NCI-H2196 (cell line): ENCODE measurements around the gene BRD4.
"Not testable (repeated sequence)": the region's sequence is repeated elsewhere in the genome, so short reads cannot be mapped to it uniquely, and the experiment has no call there.

Experiments used
- DNase-seq: peaks from one replicate; lab custom pipeline; 2025; ENCODE audit not compliant: unreplicated experiment; lab: John Stamatoyannopoulos, UW

Gene BRD4

GRCh38 chr19:15332311-15332996 is at the start of gene BRD4:
BRD4 (minus strand) TSS chr19:15332539; CDS start chr19:15273099, 59,440 bp downstream.
- peak; percentile 74 for DNase-seq

DNA sequence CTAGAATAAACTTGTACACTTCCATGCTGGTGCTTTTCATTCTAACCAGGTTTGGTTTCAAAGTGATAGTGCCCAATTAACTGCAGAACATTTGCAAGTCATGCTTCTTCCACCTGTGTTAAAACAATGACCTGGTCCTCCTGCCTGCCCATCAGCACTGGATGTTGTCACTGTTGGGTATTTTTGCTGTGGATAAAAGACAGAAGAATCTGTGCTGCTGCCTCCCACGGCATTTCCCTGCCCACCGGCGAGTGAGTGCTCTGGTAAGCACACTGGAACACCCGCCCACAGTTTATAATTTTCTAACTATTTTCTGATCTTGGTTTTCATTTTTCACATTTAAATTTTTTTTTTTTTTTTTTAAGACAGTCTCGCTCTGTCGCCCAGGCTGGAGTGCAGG is 49.5 kb upstream of the BRD4 start:
- DNase-seq: no peak

- DNase-seq: no peak
Observed at GRCh38 chr19:15381429-15381828, 49.1 kb upstream of the BRD4 start.

- DNase-seq: peak; percentile 67
Observed at GRCh38 chr19:15379999-15380647, 47.8 kb upstream of the BRD4 start.

DNA sequence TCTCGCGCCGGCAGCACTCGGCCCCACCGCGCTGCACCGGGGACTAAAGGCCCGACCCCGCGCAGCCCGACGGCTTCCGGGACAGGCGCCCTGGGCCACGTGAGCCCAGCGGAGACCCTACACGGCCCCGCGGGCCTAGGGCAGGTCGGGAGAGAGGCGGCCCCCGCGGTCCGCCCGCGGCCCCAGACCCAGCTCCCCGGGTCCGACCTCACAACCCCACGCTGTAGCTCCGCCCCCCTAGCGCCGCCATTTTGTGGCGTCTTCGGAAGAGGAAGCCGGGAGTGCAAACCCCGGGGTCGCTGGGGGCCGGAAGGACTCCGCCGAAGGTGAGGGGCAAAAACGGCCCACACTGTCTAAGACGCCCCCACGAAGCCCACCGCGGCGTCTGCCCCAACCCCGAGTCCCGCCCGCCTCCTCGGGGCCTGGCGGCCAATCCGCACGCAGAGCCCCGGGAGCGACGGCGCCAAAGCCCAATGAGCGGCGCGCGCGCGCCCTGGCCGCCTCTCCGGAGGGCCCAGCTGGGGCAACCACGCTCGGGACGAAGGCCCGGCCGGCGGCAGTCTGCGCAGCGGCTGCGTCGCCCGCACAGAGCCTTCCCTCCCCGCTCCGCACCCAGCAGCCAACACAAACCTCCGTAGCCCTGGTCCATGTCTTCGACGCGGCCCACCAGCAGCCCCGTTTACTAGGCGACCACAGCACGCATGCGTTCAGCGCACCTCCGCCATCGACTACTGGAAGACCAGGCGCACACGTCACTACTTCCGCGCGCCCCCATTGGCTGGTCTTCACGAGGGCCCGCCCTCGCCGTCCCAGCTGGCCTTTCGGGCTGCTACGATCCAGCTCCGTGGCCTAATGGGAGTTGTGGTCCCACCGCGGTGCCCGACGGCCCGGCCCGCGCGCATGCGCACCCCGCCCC is 47.0 kb upstream of the BRD4 start, which contains the start of gene AKAP8:
Gene AKAP8 (minus strand): TSS at position 705 of the 916 bp plus-strand sequence. CDS start 56 bp downstream, at position 649.
- DNase-seq: peak; percentile 97

DNA sequence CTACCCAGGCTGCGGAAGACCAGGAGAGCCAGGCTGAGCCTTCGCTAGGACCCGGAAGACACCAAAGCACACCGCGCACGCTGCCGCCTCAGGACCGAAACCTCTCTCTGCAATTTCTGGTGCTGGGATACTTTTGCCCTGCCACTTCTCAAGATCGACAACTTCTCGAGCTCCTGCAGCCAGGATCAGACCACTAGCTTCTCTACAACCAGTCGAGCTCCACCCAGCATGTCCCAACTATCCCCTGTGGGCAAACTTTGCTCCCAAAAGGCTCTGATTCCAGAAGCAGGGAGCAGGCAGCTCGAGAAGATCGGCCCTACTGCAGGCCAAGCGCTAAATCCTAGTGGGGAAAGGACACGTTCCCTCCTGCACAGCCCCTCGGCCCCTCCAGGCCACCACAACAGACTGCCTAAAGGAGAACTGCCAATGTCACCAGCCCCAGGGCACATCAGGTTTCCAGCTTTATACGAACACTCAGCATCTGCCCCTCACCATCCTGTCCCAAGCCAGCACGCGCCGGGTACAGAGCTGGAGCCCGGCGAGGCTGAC is 46.3 kb upstream of the BRD4 start:
- DNase-seq: no peak

DNA sequence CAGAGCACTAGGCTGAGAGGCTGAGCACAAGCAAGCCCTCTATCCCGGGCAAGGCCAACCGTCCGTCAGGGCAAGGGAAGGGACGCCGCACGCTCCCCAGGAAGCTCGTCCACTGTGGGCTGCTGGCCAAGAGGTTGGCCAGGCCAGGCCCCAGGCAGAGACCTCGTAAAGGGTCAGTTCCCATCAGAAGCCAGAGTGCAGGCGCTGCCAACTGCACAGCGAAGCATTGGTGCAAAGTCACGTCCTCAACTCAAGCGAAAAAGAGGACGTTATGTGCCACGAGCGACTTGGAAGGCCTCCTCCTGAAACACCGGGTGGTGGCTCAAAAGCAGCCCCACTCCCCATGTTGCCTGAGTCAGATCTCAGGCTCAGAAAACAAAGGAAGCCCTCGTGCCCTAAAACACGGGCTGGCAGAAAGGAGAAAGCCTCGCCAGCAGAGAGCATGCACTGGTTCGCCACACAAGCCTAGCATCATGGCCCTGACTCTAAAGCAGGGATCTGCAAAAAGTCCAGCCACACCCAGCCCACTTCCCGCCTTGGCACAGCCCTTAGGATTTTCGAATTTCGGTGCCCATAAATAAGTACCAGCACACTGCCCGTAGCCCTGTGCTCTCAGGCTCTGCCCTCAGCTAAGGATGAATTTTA is 42.6 kb upstream of the BRD4 start:
- no peak for DNase-seq

- DNase-seq: no peak
Observed at GRCh38 chr19:15374105-15374651, 41.8 kb upstream of the BRD4 start.

DNA sequence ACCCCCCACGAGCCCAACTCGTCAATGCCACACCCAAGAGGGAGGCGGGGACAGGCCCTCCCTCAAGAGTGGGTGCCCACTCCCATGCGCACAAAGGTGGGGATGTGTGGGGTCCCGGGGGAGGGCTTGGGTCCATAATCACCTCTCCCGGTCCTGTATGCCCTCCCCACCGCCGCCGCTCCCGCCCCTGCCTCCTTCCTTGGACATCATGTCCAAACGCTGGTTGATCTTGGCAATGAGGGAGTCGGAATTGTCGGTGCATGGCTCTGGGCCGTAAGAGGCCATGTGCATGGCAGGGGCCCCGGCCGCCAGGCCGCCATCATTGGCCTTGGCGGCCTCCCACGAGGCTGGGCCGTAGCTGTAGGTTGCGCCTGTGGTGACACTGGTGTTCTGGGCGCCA is 41.3 kb upstream of the BRD4 start:
- DNase-seq: no peak

DNA sequence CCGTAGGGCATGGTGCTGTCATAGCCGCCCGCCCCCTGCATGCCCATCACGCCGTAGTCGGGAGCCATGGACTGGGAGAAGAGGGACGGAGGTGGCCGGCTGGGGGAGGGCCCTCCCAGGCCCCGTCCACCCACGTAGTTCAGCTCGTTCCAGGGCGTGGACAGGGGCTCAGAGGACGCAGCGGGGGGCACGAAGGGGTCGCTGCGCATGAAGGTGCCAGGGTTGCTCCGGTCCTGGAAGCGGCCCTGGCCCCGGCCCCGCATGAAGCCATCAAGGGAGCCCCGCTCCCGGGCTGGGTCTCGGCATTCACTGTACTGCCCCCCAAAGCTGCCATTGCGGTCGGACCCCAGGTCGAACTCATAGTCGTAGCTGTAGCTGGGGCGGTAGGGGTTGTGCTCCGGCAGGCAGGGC is 40.6 kb upstream of the BRD4 start:
- no peak for DNase-seq

DNA sequence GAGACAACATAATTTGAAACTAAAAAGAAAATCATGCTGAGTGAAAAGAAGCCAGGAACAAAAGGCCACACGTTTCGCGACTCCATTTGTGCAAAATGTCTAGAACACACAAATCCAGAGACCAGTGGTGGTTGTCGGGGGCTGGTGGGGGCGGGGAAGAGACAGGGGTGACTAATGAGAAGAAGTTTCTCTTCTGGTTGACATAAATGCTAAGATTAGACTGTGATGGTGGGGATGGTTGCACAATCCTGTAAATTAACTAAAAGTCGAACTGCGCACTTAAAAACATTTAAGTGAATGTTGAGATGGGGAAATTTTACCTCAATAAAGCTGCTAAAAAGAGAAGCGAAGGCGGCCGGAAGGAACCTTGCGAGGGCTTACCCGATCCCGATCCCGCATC is 40.1 kb upstream of the BRD4 start:
- DNase-seq: no peak

DNA sequence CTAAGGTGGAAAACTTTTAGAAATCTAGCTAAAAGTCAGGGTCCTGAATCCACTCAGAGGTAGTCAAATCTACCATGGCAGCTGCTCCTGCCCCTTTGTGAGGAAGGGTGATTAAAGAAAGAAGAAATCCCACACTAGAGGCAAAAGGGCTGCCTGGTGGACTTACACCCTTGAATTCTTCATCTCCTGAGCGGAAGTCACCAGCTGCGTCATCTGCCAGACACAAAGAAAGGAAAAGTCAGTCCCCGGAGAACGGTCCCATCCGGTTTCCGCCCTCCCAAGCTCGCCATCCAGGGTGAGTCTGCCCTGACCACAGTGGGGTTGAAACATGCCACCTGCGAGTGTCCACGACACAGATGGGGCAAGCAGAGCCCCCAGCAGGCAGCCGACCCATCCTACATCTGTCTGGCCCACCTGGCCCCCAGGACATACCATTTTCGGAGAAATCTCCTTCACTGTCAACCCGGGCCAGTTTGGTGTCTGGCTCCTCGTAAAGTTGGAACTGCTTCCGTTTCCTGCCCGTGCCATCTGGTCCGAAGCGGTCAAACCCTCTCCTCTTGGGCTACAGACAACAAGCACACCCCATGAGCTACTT is 39.5 kb upstream of the BRD4 start:
- no peak for DNase-seq

DNA sequence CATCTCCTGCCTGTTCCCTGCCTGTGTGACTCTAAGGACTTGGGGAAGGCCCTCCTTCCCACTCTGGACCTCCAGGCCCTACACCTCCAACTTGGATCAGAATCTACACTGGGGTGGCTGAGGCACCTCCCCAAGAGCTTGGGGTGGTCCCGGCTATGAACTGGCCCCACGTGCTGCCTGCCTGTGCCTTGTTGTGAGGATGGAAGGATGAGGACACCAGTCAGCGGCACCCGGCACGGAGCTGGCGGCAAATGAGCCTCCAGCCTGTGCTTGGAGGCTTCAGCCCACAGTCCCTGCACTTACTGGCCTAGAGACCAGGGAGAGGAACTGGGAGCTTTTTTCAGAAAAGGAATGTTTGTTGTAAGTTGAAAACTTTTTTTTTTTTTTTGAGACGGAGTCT is 38.8 kb upstream of the BRD4 start:
- no peak for DNase-seq

DNA sequence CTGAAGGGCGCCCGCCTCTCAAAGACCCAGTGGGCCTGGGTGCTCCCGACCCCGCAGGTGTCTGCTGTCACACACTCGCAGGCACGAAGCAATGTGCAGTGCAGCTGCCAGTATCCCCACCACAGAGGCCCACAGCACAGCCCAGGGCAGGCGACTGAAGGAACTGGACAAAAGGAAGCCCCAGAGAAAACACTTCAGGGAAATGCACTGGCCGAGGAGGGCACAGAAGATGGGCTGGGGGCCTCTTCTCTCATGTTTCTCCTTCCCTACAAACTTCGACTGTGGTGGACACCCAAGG is 37.2 kb upstream of the BRD4 start:
- no peak for DNase-seq

DNA sequence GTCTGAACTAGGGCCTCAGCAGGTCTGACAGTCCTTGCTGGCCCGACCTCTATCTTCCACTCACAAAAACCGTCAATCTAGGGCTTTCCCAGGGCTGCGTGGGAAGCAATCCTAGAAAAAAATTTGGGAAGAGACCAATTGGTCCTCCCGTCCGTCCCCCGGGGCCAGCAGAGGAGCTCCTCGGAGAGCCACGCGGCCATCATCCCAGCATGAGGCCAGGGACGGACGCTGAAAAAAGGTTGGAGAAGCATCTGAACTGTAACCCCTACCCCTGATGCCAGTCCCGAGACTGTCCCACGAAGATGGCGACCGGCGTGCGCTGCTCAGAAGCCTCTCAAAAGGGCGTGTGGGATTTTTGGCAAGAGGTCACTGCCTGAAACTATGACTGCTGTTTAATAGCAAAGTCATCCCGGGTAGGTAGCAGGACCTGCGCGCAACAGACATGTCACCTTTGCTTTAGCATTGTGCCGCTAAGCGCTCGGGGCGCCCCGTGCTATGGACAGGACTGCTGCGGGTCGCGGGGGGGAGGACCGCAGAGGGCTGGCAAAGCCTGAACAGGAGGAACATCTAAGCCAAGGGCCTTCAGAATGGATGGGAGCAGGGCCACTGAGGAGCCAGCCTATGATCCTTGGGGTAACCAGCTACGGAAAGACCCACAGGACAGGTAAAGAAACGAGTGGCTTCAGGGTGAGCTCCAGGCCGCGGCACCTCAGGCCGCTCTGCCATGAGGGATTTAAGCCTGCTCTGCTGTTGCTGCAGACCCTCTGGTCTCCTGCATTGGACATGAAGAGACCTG is 36.7 kb upstream of the BRD4 start:
- no peak for DNase-seq

GRCh38 chr19:15368051-15368632 is 35.8 kb upstream of the BRD4 start:
- DNase-seq: no peak

DNA sequence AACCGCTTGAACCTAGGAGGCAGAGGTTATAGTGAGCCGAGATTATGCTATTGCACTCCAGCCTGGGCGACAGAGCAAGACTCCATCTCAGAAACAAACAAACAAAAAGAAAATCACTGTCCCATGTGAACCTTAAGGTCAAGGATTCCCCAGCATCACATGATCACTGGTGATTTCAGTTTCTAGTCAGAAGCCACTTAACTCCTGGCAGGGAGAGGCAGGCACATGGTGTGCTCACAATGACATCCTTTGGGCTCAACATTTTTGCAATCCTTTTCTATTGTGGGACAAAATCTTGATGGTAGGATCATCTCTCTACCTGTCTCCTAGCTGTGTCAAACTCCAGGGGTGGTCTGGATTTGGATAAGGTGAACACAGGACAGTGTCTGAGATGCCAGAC is 35.1 kb upstream of the BRD4 start:
- no peak for DNase-seq

- no peak for DNase-seq
Observed at GRCh38 chr19:15365264-15365663, 32.9 kb upstream of the BRD4 start.

DNA sequence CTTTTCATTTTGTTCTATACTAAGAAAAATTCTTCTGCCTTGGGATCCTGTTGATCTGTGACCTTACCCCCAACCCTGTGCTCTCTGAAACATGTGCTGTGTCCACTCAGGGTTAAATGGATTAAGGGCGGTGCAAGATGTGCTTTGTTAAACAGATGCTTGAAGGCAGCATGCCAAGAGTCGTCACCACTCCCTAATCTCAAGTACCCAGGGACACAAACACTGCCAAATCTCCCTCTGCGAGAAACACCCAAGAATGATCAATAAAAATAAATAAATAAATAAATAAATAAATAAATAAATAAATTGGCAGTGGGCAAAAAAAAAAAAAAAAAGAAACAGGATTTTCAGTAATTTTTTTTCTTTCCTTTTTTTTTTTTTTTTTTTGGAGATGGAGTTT is 31.5 kb upstream of the BRD4 start:
- DNase-seq: not testable (repeated sequence)
